Lung (tissue), 16 donors: ENCODE measurements around the gene CYGB. TPM values are rescaled to one million over a fixed set of nuclear protein-coding genes. Genes with fewer than 3 reads are reported as not detected.
A peak's percentile ranks its signal among the peaks of the same experiment; 100 is the strongest.

Experiments
- ATAC-seq: fragments of 200-7000 bp; cut with Tn5 transposase; one replicate; pipeline ENCODE4 v1.9.1; 2020; ENCODE audit warnings: moderate number of reproducible peaks; ENCODE audit not compliant: insufficient read depth, low FRiP score
- DNase-seq, 3 donors: peaks; one replicate each; pipeline ENCODE4 v3.0.0-alpha.2; 2013 to 2017
- H3K27ac ChIP-seq, 2 donors: one replicate each; pipeline ENCODE4 v1.5.1; 2013; ENCODE audit warnings: mild to moderate bottlenecking in 2 of 2, moderate library complexity in 2 of 2, control low read depth in 1 of 2, inconsistent platforms in 1 of 2, low read depth in 1 of 2, low read length in 1 of 2
- H3K27me3 ChIP-seq, 3 donors: one replicate each; pipeline ENCODE4 v1.5.1; 2013; ENCODE audit warnings: low read length in 2 of 3; ENCODE audit not compliant: control insufficient read depth in 3 of 3, insufficient read depth in 3 of 3
- H3K36me3 ChIP-seq, 4 donors: one replicate each; pipeline ENCODE4 v1.5.1; 2013; ENCODE audit warnings: low read length in 4 of 4, mild to moderate bottlenecking in 1 of 4, moderate library complexity in 1 of 4; ENCODE audit not compliant: control insufficient read depth in 4 of 4, insufficient read depth in 4 of 4
- H3K4me1 ChIP-seq, 5 donors: one replicate each; pipeline ENCODE4 v1.5.1; 2013; ENCODE audit warnings: low read length in 5 of 5, mild to moderate bottlenecking in 2 of 5, moderate library complexity in 1 of 5; ENCODE audit not compliant: control insufficient read depth in 5 of 5, insufficient read depth in 5 of 5
- H3K4me3 ChIP-seq: one replicate; pipeline ENCODE4 v1.5.1; 2013; ENCODE audit warnings: mild to moderate bottlenecking, control low read depth, moderate library complexity
- H3K9ac ChIP-seq, 2 donors: one replicate each; pipeline ENCODE4 v1.5.1; 2013; ENCODE audit warnings: low read length in 2 of 2, control low read depth in 1 of 2; ENCODE audit not compliant: insufficient read depth in 1 of 2
- H3K9me3 ChIP-seq, 4 donors: one replicate each; pipeline ENCODE4 v1.5.1; 2013; ENCODE audit warnings: low read length in 3 of 4, mild to moderate bottlenecking in 1 of 4, moderate library complexity in 1 of 4; ENCODE audit not compliant: control insufficient read depth in 4 of 4, insufficient read depth in 3 of 4
- WGBS, 2 donors: extraction: QIAGEN DNeasy Blood & Tissue Kit; methylation state at CpG; one replicate each; pipeline ENCODE4 v1.1.7; 2013; 5-methylcytosine and 5-hydroxymethylcytosine counted together
- long read RNA-seq, 5 donors: transcript quantifications; one replicate each; lab custom pipeline, GENCODE V29; 2026
- polyA plus RNA-seq, 2 donors: library from polyadenylated mRNA; stranded (reverse); fragments of 200-250 nt; gene quantifications; one replicate each; pipeline ENCODE4 v1.2.1, GENCODE V29; 2013
- total RNA-seq, 2 donors: library from RNA; depleted of rRNA in 1 of 2; stranded (reverse); fragments of >200 nt in 1 of 2; gene quantifications; one replicate each; pipeline ENCODE4 v1.2.1, GENCODE V29; 2014 to 2021
- TF ChIP-seq, protein P1 (sequence below): IDR thresholded peaks from 2 replicates; pipeline ENCODE4 v1.5.1; 2012; ENCODE audit warnings: mild to moderate bottlenecking; ENCODE audit errors: control extremely low read depth, extremely low read depth
- donor health status: control.
- donor health status: control.
- donor health status: Bipolar disorder and iron deficiency.
- donor health status: healthy.
- donor health status: DM: yes; HTN: yes; CAD: no.

CYGB gene
- 10 to 100 TPM; 15.9 to 20.0 TPM for total RNA-seq
- 10 to 100 TPM; 21.4 to 30.4 TPM for polyA plus RNA-seq
- long read RNA-seq, donor 1, transcript CYGB-201 (4 exons, 2,158 nt), result major isoform, 25 of 26 reads
- long read RNA-seq, donor 1, partial matches to known transcripts, result 0 of 26 reads
- long read RNA-seq, donor 1, other reads (novel, unspliced or antisense), result 0 of 26 reads
- long read RNA-seq, donor 2, transcript CYGB-201 (4 exons, 2,158 nt), result major isoform, 5 of 14 reads
- long read RNA-seq, donor 2, partial matches to known transcripts, result 9 of 14 reads
- long read RNA-seq, donor 2, other reads (novel, unspliced or antisense), result 0 of 14 reads
- long read RNA-seq, donor 3, transcript CYGB-201 (4 exons, 2,158 nt), result major isoform, 8 of 8 reads
- long read RNA-seq, donor 3, partial matches to known transcripts, result 0 of 8 reads
- long read RNA-seq, donor 3, other reads (novel, unspliced or antisense), result 0 of 8 reads
- long read RNA-seq, donor 4, transcript CYGB-201 (4 exons, 2,158 nt), result major isoform, 6 of 6 reads
- long read RNA-seq, donor 4, partial matches to known transcripts, result 0 of 6 reads
- long read RNA-seq, donor 4, other reads (novel, unspliced or antisense), result 0 of 6 reads
- long read RNA-seq, donor 5, transcript CYGB-201 (4 exons, 2,158 nt), result major isoform, 21 of 25 reads
- long read RNA-seq, donor 5, partial matches to known transcripts, result 0 of 25 reads
- long read RNA-seq, donor 5, other reads (novel, unspliced or antisense), result 0 of 25 reads

DNA sequence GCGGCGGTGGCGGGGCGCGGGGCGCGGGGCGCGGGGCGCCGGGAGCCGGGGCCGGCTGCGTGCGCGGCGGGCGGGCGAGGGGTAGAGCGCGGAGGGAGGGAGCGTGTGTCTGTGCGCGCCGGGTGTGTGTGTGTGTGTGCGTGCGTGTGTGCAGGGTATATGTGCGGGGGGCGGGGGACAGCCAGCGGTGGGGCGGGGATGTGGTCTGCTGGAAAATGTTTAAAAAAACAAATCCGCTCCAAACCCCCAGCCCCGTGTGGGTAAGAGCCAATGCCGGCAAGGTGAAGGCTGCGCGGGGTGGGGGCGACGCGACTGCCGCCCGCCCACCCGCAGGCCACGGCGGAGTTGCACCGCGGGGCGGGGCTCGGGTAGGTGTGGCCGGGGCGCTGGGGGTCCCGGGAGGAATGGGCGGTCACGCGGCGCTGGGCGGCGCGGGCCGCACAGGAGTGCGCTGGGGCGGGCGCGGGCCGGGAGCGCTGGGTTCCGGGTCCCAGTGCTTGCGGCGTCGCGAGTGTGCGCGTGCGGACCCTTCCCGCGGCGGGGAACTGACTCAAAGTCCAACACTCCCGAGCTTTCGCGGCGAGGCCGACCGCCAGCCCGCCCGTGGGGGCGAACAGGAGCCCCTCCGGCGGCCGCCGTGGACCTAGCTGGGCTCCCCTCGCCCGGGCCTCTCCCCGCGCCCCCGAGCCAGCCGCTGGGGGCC lies at the start of gene CYGB:
CYGB (minus strand) TSS at position 132 of the 703 bp plus-strand sequence. CDS start 167 bp downstream, outside the sequence.
- DNase-seq, result peak; percentile 51 to 70 (median 69)
- 1 to 3% methylated on average over 62 to 94 of the region's 95 CpGs for WGBS, 2 donors
- Histone ChIP-seq H3K4me3 (peak within 1 kb of the TSS; percentile 25), H3K36me3 (peaks cover 0 to 4% (median 0%) of the 10 kb centered on the region in 4 donors), H3K9ac (peak within 1 kb of the TSS in 1 of 2 donors; percentile 23), H3K27me3 (peaks cover 0 to 16% (median 0%) of the 10 kb centered on the region in 3 donors), H3K4me1 (peaks cover 0 to 56% (median 13%) of the 10 kb centered on the region in 5 donors), H3K27ac (peak within 1 kb of the TSS; percentile 45 to 62), H3K9me3 (no peaks in the 10 kb centered on the region)
- TF ChIP-seq, protein P1, sequence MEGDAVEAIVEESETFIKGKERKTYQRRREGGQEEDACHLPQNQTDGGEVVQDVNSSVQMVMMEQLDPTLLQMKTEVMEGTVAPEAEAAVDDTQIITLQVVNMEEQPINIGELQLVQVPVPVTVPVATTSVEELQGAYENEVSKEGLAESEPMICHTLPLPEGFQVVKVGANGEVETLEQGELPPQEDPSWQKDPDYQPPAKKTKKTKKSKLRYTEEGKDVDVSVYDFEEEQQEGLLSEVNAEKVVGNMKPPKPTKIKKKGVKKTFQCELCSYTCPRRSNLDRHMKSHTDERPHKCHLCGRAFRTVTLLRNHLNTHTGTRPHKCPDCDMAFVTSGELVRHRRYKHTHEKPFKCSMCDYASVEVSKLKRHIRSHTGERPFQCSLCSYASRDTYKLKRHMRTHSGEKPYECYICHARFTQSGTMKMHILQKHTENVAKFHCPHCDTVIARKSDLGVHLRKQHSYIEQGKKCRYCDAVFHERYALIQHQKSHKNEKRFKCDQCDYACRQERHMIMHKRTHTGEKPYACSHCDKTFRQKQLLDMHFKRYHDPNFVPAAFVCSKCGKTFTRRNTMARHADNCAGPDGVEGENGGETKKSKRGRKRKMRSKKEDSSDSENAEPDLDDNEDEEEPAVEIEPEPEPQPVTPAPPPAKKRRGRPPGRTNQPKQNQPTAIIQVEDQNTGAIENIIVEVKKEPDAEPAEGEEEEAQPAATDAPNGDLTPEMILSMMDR, result no peak
- no peak for ATAC-seq

DNA sequence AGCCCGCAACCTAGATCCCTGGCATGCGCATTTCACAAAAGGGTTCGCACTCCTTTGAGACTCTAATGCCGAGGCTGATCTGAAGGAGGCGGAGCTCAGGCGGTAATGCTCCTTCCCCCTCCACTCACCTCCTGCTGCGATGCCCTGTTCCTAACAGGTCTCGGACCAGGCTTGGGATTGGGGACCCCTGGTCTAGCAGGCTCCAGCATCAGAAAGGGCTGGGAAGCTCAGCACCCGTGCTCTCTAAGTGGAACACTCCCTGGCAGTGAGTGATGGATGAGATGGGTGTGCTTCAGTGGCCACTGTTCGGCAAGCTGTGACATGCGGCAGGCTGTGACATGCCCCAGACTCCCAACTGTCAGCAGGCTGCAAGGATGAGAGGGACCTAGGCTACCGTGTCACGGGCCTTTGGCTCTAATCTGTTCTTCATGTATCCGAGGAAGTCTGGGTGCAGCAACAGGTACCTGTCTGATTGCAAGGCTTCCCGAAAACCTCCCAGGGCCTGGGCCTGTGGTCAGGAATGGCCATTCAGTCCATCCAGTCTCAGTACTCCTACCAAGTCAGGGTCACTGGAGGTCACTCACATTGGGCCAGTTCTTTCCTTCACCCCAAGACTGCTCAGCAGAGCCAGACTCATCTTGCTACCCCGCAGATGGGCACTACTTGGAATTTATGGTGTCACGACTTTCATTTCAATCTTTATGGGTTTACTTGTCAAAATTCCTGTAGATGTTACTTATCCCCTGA lies 49.4 kb upstream of the CYGB start:
- ATAC-seq (no peak), DNase-seq (no peak)
- peaks cover 0 to 6% (median 4%) of the 10 kb centered on the region in 5 donors for H3K4me1 ChIP-seq
- H3K4me3 ChIP-seq, result no peak overlapping the region
- H3K9ac ChIP-seq, result no peak overlapping the region
- H3K27ac ChIP-seq, result no peak overlapping the region
- 33 to 40% methylated on average over 17 of the region's 17 CpGs for WGBS, 2 donors
- H3K9me3 ChIP-seq, result no peaks in the 10 kb centered on the region
- TF ChIP-seq, protein P1, result no peak
- peaks cover 0 to 39% (median 30%) of the 10 kb centered on the region in 3 donors for H3K27me3 ChIP-seq
- no peaks in the 10 kb centered on the region for H3K36me3 ChIP-seq

DNA sequence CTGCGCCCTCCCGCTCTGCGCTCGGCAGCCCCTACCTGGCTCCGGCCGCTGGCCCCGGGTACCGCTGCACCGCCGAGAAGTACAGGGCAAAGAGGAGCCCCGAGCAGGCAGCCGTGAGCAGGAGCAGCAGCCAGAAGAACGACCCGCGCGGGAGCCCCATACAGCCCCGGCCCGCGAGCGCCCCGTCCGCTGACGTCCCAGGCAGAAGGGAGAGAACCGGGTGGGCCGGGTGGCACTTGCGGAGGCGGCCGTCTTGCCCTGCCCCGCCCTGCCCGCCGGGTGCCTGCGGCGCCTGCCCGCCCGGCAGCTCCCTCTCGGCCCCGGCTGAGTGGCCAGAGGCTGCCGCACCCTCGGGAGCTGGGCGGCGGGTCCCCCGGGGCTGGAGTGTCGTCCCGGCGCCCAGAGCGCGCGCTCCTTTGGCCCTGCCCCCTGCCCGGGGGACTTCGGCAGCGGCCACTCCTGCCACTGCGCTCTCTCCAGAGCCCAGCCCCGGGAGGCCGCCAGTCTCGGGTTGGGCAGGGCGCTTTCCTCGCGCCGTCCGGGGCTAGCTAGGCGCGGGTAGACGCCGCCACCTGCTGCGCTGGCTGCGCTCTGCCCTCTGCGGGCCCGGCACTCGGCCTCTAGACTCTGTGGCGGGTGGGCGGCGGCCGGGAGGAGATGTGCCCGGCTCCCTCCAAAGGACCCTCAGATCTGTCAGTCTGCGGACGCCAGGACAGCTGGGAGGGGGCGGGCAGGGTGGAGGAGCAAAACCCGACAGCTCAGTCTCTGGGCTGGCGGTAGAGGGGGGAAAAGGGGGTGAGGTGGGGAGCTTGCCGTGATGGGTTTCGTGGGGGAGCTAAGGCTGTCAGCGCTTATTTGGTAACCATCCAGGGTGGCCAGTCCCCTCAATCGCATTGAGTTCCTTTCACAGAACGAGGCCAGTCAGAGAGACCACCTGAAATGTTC lies 48.4 kb upstream of the CYGB start, which contains the start of gene ST6GALNAC2:
ST6GALNAC2 (minus strand) TSS at position 212 of the 945 bp plus-strand sequence; CDS start at position 160, 52 bp downstream.
- H3K27me3 ChIP-seq, result peaks cover 0 to 39% (median 30%) of the 10 kb centered on the region in 3 donors
- no peaks in the 10 kb centered on the region for H3K9me3 ChIP-seq
- H3K4me3 ChIP-seq, result peak within 1 kb of the TSS; percentile 68
- H3K4me1 ChIP-seq, result peaks cover 0 to 6% (median 4%) of the 10 kb centered on the region in 5 donors
- ATAC-seq, result peak; percentile 91
- TF ChIP-seq, protein P1, result peak; percentile 29
- H3K36me3 ChIP-seq, result no peaks in the 10 kb centered on the region
- WGBS, 2 donors, result 1% methylated on average over 61 to 84 of the region's 84 CpGs
- H3K9ac ChIP-seq, result no peak within 1 kb of the TSS
- peak within 1 kb of the TSS in 1 of 2 donors; percentile 92 for H3K27ac ChIP-seq
- peak; percentile 49 to 70 (median 57) for DNase-seq
